ENCODE data around the gene NME8. TPM values are rescaled to one million over a fixed set of nuclear protein-coding genes. Genes with fewer than 3 reads are reported as not detected.

The NME8 gene
- total and polyA plus RNA-seq, 2 experiments from 2014 or later: 0.14 to 1.3 TPM

DNA sequence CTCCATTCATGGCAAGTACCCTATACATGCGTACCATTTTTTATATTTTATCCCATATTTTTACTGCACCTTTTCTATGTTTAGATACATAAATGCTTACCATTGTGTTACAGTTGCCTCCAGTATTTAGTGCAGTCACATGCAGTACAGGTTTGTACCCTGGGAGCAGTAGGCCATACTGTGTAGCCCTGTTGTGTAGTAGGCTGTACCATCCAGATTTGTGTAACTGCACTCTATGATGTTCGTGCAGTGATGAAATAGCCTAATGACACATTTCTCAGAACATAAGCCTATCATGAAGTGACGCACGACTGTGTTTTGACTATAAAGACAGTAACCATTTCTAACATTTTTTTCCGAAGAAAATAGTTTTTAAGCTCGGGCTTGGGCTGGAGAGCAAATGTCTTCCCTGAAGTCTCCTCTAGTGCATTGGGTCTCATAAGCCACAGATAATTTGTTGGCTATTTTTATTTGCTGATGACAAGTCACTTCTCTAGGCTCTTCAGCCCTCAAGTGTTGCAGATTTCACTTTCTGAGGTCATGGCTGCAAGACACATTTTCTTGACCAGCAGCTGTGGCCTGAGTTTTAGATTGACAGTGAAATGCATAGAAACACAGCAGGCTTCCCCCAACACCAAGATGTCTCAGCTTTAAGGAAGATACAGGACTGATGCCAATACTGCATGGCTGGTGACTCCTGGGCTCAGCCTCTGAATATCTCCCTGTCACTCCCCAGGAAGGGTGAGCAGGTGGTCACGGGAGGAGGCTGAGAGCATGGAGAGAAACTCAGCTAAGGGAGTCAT, 98.9 kb downstream of the NME8 start:
- Histone ChIP-seq H3K4me1 (ENCODE audit: insufficient read depth) (peaks cover 3% of the 10 kb centered on the region; the same call in 1 of the 2 replicates), H3K36me3 (ENCODE audit: insufficient read depth) (no peaks in the 10 kb centered on the region), H3K79me2 (replicated peaks; ENCODE audit: insufficient read depth) (no peaks in the 10 kb centered on the region), H3K27ac (ENCODE audit: low read depth) (no peak overlapping the region), H2AFZ (no peak overlapping the region), H3K9me2 (ENCODE audit: insufficient read depth) (no peaks in the 10 kb centered on the region), H4K20me1 (replicated peaks; ENCODE audit: insufficient read depth) (no peaks in the 10 kb centered on the region), H3F3A (replicated peaks; ENCODE audit: low read depth) (no peaks in the 10 kb centered on the region), H3K27me3 (ENCODE audit: insufficient read depth) (no peaks in the 10 kb centered on the region), H3K4me3 (no peak overlapping the region), H3K4me2 (no peak overlapping the region)
- TF ChIP-seq ZNF114 (CRISPR knock-in tag; IDR thresholded peaks at IDR 0.05) (no peak), JUNB (IDR thresholded peaks at IDR 0.05; ENCODE audit: unreplicated experiment) (no peak), EZH2 (IDR thresholded peaks at IDR 0.05; ENCODE audit: low read depth, unreplicated experiment) (no peak), CREB1 (CRISPR knock-in tag; IDR thresholded peaks at IDR 0.05; ENCODE audit: low read depth) (no peak)
- TF ChIP-seq, protein P1, sequence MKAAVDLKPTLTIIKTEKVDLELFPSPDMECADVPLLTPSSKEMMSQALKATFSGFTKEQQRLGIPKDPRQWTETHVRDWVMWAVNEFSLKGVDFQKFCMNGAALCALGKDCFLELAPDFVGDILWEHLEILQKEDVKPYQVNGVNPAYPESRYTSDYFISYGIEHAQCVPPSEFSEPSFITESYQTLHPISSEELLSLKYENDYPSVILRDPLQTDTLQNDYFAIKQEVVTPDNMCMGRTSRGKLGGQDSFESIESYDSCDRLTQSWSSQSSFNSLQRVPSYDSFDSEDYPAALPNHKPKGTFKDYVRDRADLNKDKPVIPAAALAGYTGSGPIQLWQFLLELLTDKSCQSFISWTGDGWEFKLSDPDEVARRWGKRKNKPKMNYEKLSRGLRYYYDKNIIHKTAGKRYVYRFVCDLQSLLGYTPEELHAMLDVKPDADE (IDR thresholded peaks at IDR 0.05): no peak
- TF ChIP-seq, protein P2, sequence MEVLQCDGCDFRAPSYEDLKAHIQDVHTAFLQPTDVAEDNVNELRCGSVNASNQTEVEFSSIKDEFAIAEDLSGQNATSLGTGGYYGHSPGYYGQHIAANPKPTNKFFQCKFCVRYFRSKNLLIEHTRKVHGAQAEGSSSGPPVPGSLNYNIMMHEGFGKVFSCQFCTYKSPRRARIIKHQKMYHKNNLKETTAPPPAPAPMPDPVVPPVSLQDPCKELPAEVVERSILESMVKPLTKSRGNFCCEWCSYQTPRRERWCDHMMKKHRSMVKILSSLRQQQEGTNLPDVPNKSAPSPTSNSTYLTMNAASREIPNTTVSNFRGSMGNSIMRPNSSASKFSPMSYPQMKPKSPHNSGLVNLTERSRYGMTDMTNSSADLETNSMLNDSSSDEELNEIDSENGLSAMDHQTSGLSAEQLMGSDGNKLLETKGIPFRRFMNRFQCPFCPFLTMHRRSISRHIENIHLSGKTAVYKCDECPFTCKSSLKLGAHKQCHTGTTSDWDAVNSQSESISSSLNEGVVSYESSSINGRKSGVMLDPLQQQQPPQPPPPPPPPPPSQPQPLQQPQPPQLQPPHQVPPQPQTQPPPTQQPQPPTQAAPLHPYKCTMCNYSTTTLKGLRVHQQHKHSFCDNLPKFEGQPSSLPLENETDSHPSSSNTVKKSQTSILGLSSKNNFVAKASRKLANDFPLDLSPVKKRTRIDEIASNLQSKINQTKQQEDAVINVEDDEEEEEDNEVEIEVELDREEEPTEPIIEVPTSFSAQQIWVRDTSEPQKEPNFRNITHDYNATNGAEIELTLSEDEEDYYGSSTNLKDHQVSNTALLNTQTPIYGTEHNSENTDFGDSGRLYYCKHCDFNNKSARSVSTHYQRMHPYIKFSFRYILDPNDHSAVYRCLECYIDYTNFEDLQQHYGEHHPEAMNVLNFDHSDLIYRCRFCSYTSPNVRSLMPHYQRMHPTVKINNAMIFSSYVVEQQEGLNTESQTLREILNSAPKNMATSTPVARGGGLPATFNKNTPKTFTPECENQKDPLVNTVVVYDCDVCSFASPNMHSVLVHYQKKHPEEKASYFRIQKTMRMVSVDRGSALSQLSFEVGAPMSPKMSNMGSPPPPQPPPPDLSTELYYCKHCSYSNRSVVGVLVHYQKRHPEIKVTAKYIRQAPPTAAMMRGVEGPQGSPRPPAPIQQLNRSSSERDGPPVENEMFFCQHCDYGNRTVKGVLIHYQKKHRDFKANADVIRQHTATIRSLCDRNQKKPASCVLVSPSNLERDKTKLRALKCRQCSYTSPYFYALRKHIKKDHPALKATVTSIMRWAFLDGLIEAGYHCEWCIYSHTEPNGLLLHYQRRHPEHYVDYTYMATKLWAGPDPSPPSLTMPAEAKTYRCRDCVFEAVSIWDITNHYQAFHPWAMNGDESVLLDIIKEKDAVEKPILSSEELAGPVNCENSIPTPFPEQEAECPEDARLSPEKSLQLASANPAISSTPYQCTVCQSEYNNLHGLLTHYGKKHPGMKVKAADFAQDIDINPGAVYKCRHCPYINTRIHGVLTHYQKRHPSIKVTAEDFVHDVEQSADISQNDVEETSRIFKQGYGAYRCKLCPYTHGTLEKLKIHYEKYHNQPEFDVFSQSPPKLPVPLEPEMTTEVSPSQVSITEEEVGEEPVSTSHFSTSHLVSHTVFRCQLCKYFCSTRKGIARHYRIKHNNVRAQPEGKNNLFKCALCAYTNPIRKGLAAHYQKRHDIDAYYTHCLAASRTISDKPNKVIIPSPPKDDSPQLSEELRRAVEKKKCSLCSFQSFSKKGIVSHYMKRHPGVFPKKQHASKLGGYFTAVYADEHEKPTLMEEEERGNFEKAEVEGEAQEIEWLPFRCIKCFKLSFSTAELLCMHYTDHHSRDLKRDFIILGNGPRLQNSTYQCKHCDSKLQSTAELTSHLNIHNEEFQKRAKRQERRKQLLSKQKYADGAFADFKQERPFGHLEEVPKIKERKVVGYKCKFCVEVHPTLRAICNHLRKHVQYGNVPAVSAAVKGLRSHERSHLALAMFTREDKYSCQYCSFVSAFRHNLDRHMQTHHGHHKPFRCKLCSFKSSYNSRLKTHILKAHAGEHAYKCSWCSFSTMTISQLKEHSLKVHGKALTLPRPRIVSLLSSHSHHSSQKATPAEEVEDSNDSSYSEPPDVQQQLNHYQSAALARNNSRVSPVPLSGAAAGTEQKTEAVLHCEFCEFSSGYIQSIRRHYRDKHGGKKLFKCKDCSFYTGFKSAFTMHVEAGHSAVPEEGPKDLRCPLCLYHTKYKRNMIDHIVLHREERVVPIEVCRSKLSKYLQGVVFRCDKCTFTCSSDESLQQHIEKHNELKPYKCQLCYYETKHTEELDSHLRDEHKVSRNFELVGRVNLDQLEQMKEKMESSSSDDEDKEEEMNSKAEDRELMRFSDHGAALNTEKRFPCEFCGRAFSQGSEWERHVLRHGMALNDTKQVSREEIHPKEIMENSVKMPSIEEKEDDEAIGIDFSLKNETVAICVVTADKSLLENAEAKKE (CRISPR knock-in tag; IDR thresholded peaks at IDR 0.05): no peak
- Mint-ChIP-seq H3K4me1 (peaks cover 7% of the 10 kb centered on the region; the same call in 2 of the 3 replicates), H3K9me3 (no peaks in the 10 kb centered on the region), H3K27ac (no peak overlapping the region), H3K36me3 (ENCODE audit: low read depth) (no peaks in the 10 kb centered on the region), H3K27me3 (ENCODE audit: insufficient read depth, low read depth, poor library complexity) (no peaks in the 10 kb centered on the region), H3K4me3 (no peak overlapping the region)
- no peak for ATAC-seq
- DNase-seq (ENCODE audit: low spot score): no peak

Data from GM23338 (cell line).